NCI-H69 (cell line): ENCODE measurements around the gene CCDC198.

Experiments
- DNase-seq: peaks from one replicate; lab custom pipeline; 2025; lab: John Stamatoyannopoulos, UW

CCDC198 gene

DNA sequence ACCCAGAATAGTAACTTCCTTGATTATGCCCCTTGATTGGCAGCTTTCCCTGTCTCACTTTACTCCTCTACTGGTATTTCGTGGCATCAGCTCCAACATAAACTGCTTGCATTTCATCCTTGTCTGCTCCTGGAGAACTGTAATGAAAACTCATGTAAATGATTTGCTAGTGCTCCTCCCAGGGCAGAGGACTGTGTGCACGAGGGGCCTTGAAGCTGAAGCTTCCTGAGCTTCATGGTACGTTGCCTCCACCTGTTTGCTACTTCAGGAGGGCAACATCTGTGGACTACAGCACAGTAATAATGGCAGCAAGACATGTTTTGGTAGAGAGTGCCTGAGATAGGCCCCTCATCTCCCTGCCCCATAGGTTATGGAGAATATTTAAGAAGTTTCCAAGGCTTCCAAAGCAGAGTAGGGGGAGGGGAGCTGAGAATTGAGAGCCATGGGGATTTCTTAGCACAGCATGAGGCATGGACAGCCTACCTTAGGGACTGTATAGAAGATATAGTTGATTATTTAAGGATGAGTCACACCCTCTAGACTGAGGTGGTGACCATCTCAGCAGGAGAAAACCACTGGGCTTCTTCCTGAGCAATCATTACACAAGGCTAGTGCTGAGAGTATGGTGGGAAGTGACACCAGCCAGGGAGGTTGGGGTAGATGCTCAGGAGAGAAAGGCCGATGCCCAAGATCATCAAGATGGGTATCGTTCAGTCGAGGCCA, 29.5 kb downstream of the CCDC198 start:
- no peak for DNase-seq

DNA sequence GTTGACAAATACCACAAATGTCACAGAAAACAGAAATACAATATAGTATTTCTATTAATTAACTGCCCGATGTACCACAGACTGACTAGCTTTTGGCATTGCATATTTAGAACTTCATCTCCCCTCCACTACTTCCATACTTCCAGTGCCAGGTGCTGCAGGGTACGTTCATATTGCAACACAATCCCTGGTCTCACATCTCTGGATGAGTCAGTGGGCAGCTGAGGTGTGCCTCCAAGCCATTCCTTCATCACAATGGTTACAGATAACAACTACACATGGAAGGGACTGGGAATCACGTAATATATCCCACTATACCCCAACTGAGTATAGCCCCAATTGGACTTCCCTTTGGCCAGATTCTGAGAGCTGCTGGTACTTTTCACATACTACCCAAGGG, 31.1 kb downstream of the CCDC198 start:
- no peak for DNase-seq

DNA sequence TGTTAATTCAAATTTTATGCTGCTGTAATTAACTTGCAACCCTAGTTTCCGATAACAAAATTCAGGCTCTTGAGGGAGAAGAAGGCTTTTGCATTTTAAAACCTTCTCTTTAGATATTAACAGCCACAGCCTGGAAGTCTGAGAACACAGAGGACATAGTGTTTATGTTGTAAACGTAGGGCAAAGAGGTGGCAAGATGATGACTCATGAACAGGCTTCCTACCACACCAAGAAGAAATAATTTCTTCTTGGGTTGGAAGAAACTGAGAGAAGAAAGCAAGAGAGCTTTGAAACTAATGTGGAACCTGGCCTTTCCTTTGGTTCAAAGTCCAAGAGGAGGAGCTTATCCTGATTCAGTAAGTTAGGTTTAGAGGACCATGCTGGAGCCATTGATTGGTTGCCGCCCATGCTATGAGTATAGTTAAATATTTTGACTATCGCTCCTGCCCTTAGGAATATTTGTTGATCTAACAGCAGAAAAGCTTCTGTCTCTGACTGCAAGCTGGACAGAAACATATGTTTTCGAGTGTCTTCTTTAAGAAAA, 31.8 kb downstream of the CCDC198 start:
- DNase-seq = no peak

DNA sequence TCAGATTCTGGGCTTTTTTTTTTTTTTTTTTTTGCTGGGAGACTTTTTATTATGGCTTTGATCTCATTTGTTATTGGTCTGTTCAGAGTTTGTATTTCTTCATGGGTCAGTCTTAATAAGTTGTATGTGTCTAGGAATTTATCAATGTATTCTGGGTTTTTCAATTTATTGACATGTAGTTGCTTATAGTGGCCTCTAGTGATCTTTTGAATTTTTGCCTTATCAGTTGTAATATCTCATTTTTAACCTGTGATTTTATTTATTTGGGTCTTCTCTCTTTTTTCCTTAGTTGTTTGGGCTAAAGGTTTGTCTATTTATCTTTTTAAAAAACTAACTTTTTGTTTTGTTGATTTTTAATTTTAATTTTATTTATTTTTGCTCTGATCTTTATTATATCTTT, 57.7 kb downstream of the CCDC198 start:
- DNase-seq = no peak

DNA sequence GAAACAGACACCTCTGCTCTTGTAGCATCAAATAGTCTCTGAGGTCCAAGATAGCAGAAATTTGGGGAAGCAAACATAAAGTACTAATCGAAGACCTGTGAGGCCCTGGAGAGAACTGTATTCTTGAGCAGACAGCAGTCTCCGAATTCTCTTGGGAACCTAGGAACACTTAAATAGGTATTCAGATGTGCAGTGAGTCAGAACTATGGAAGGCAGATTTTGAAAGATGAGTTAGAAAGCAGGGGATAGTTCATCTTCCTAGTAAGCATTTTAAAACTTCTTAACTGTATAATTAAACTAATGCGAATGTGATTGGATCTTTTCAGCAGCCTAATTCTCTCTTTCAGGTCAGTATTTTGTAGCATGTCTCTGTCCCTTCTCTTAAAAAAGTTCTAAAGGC, 72.7 kb downstream of the CCDC198 start:
- DNase-seq = no peak

DNA sequence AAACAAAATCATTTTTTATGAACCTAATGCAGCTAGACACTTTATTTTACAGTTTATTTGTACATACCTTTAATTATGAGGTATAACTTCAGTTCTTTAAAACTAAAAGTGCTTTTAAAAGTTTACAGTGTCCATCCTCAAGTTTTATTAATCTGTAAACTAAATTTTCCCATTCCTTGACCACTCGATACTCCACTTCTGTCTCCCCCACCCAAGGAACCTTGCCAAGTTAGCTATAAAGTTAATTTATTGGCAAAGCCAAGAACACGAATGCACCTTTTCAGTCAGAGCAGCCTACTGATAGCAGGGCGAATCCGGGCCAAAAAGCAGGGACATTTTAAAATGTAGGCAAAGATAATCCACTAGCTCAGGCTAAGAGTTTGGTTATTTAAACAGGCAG, 73.6 kb downstream of the CCDC198 start:
- peak; percentile 8 for DNase-seq
